Fibroblast of skin of abdomen (primary cell): Measurements from ENCODE around the gene CELF4.
A peak's percentile ranks its signal among the peaks of the same experiment; 100 is the strongest.
"Not testable (repeated sequence)": the region's sequence is repeated elsewhere in the genome, so short reads cannot be mapped to it uniquely, and the experiment has no call there.

Experiments
- DNase-seq: peaks from one replicate; pipeline ENCODE4 v3.0.0-alpha.2; 2013

The CELF4 gene

DNA sequence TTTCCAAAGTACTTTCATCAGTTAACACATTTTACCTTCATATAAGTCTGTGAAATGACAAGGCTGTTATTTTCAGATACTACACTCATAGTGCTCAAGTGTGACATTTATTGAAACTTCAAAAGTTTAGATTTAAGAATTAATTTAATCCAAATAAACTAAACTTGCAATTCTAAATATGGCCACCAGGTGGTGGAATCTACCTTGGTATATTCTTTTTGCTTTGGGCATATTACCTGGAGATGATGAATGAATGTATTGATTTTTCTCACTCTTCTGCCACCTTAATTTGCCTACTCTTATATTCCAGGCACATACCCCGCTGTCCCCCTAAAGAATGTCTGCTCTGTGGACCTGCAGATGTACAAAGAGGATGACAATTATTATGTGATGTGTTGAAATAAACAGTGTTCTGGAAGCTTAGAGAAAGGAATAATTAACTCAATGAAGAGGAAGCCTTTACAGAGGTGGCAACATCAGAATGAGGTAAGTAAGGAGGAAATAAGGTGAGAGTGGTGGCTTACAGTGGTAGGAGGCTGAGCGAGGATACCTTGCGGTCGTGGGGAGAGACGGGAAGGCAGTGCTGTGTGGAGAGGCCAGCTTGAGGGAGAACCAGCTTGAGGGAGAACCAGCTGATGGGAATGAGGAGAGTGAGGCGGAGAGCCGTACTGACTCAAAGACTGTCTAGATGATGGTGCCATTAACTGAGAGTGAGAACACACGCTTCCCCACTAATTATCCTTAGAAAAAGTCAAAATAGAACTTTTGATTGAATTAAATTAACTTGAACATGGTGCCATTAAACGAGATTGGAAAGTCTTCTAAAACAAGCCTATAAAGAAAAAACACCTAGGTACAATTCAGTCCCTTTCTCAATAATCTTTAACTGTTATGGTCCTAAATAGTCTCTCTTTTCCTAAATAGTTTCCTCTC lies 179.5 kb downstream of the CELF4 start:
- peak; percentile 16 for DNase-seq

DNA sequence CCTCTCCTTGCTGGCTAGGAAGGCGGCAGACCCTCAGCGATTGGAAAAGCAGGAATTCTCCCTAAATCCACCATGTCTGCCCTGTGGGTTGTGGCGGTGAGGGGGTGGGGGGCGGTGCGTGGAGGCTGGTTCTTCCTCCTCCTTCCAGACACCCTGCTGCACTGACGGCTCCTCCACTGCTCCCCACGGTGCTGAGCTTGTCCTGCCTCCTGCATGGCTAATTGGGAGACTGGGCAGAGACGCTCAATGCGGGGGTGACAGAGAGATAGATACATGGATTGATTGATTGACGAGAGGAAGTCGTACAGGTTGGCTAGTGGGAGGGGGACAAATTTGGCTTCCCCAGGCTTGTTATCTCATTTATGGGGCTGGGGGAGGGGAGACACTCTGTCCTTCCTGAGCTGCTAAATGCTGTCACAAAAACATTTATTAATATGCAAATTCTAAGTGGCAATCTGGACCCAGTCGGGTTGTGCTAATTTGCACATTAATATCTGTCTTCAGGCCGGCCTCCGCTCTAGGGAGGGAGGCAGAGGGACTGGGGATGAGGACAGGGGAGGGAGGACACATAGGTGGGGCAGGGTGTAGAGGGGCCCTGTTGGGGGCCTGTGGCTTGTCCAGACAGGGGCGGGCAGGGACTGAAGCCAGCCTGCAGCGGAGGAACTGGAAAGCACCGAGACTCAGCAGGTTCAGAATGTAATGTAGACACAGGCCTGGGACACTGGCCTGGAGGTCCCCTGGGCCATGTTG lies 181.6 kb downstream of the CELF4 start:
- no peak for DNase-seq

DNA sequence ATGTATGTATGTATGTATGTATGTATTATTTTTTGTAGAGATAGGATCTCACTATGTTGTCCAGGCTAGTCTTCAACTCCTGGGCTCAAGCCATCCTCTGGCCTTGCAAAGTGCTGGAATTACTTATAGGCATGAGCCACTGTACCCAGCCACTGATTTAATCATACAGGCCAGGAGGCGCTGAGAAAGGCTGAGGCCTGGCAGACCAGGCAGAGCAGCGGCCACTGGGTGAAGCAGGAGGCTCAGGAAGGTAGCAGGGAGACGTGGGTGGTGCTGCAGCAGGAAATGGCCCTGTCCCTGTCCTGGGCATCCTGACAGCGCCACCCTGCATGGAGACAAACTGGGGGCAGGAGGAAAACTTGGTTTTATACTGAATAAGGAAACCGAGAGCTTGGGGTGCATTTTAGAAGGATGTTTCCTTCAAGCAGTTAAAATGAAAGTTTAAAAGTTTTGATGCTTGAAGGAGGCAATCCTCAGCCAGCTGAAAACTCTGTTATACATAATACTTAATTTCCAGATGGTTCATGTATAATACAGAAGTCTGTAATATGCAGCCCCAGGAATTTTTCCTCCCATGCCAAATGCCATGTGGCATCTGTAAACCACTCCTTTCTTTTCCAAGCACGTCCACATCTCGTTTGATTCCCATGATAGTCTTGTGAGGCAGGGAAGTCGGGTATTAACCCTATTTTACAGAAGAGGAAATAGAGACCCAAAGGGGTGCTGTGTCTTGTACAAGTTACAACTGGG lies 182.4 kb downstream of the CELF4 start:
- no peak for DNase-seq

DNA sequence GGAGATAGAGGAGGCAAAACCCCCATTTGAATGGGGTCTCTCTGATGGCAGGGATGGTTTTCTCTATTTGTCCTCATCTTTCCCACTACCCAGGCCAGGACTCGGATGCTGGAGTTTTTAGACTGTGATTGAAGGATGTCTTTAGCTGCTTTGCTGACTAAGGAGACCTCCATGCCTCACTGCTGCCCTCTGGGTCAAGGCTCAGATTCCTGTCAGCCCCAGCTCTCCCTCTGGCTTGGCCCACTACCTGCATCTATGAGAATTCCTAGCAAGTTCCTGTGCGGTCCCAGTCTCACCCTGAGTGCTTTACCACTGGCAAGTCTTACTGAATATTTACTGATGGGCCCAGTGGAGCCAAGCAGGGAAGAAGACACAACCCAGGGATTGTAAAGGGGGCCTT lies 184.0 kb downstream of the CELF4 start:
- no peak for DNase-seq

DNA sequence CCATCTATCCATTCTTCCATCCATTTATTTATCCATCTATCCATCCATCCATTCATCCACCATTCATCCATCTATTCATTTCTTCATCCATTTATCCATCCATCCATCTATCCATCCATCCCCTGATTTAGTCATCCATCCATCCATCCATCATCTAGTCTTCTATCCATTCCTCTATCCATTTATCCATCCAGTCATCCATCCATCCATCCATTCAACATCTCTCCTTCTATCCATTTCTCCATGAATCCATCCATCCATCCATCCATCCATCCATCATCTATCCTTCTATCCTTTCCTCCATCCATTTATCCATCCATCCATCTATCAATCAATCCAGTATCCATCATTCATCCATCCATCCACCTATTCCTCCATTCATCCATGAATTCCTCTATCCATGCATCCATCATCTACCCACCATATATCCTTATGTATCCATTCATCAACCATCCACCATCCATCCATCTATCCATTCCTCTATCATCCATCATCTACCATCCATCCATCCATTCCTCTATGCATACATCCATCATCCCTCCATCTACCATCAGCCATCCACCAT lies 185.0 kb downstream of the CELF4 start:
- no peak for DNase-seq

DNA sequence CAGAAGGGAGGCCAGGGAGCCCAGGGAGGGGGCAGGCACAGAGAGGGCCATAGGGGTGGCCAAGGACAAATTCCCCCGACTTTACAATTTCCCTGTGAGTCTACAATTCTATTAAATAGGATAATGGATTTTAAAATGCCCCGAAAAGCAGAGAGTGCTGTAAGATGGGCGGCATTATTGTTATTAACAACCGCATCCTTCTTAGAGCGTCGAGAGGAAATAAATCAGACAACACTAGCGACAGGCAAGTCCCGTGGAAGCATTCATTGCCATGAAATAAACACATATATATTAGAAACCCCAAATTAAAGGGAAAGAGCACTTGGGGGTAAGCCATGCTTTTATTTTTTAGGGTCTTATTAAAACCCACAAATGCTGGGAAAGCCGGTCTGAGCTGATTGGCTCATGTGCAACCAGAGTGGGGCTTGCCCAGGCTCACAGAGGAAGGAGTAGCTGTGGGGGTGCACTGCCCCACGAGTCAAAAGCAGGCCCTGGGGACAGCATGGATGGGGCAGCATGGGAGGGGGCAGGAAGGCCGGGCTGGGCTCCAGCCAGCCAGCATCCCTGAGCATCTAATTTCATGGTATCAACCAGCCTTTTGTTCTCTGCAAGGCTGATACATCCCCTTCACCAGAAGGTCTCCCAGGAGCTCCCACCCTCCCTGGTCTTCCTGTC lies 187.1 kb downstream of the CELF4 start:
- no peak for DNase-seq

DNA sequence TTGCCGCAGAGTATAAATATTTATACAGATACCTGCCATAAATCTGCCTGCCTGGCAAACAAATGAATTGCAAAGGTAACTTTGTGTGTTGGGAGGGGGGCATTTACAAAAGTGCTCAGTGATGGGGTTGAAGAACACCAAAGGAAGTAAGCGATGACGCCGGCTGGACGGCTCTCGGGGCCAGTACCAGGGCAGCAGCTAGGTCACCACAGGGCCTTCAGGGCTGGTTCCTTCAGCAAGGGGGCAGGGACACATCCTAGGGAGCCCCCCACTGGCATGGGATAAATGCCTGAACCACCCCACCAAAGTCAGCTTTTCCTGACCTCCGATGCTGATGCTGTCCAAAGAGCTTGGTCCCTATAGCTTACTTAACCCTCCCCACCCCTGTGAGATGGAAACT lies 190.4 kb downstream of the CELF4 start:
- DNase-seq, result no peak

DNA sequence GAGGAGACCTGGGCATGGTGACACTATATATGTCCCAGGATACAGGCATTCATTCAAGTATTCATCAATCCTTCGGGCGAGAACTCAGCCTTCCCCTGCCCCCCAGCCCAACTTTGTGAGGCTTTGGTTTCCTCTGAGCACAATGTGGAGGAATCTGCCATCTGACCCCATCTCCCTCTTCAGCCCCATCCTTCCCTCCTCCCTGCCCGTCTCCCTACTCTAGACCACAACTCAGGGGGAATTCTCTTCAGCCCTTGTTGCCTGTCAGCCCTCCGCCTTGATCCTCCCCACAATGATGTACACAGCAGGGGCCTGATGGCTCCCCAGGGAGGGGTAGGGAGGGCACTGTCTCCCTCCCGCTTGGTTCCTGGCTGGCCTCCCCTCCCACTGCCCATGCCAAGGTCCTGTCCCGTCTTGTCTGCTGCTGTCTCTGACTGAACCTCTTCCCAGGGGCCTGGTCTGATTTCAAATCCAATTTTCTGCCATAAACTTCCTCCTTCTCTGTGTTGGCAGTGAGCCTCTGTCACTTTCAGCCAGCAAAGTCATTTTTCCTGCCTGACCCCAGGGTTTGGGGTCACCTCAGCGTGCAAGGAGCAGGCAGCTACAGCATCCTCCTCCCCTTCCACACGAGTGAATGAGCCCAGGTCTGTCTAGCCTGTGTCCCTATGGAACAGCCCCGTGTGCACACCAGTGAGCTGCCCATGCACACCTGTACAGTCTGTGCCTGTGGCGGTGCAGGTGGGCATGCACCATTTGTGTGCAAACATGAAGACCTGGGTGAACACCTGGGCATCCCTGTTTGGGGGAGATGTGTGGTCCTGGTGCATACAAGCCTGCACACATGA lies 197.3 kb downstream of the CELF4 start:
- DNase-seq, result no peak

DNA sequence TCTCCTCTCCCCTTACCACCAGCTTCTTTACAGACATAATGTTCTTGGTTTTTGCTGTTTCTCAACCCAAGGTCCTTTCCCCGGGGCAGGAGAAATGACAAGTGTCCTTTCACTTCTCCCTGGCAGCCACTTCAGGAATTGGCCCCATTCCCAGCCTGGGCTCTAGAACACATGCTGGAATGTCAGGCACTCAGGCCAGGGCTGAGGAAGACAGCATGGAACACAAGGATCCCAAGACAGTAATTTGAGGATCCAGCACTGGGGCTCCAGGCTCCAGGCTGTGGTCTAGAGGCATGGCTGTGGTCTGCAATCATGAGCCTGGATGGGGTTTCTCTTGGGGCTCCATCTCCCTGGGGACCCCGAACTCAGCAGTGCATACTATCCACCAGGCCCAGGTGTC lies 201.4 kb downstream of the CELF4 start:
- no peak for DNase-seq

DNA sequence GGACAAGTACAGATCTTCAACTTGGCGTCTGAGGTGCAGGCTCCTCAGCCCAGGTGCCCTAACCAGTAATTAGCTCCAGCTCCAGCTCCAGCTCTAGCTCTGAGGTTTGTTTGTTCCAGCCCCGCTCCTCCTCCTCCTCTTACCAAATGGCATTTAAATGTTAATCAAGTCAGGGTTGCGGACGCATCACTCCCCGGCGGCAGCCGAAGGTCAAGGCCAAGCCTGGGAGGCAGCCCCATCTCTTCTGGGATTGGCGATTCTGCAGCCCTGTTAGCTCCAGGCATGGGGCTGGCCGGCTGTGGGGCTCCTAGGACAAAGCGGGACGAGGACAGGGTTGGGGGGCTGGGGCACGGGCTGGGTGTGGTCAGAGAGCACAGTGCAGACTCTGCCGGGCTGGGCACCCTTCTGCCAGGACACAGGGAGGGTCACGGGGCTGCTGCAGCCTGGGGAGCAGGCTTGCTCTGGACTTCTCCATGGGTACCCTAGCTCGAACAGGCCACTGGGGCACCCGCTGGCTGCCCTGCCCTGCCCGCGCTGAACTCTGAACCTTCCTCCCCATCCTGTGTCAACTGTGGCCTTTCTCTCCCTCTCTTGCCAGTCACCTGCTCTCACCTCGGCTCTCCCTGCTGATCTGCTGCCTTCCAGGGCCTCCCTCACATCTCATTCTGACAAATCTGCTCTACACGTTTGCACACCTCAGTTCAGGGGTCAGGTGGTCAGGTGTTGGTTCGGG lies 203.3 kb downstream of the CELF4 start:
- no peak for DNase-seq

DNA sequence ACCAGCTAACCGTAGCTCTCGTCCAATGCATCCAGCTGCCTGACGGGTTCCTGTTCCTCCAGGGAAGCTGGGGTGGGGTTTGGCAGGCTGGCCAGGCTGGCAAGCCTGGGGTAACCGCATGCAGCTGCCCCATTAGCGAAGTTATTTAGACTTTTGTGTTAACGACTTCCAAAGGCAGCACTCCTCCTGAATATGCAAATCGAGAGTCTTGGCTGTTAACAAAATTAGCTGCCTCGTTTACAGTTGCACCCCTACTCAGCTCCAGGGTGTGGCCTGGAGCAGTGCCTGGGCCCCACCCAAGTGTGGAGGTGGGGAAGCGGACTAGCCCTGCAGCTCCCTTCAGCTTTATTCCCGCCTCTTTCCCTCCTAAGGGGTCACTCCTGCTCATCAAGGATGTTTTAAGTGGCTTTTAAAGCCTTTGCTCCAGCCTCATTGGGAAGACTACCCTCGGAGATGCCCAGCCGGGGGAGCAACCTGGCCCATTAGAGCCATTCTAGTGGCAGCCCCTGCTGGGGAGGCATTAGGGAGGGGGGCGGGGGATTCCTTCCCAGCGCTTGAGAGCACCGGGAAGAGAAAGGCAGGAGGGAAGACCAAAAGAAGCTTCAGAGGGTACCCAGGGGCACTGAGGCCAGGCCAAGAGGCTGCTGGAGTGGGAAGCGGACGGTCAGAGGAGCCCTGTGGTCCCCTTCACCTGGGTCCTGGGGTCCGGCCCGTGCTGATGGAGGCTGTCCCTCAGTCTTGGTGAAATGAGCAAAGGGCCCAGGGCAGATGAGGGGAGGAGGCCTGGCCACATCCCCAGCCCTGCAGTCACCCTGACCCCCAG lies 204.1 kb downstream of the CELF4 start:
- DNase-seq, result no peak

DNA sequence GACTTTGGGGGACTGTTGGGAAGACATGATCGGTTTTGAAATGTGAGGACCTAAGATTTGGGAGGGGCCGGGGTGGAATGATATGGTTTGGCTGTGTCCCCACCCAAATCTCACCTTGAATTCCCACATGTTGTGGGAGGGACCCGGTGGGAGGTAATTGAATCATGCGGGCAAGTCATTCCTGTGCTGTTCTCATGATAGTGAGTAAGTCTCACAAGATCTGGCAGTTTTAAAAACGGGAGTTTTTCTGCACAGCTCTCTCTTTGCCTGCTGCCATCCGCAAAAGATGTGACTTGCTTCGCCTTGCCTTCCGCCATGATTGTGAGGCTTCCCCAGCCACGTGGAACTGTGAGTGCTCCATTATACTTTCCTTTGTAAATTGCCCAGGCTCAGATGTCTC lies 207.5 kb downstream of the CELF4 start:
- not testable (repeated sequence) for DNase-seq

DNA sequence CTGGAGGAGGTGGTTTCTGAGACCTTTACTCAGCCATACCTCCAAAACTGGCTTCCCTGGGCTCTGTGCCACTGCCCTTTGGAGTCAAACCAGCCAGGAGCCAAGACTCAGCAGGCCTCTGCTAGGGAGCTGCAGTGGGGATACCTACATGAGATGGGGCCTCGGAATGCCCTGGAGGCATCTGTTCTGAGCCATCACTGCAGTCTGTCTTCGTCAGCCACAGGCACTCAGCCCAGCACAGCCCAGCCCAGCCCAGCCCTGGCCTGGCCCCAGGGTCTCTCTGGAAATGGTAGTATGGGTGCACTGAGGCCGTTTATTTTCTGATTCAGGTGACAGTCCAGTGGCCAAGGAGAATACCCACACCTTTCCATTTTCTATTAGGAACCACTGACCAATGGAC lies 209.8 kb downstream of the CELF4 start:
- no peak for DNase-seq

DNA sequence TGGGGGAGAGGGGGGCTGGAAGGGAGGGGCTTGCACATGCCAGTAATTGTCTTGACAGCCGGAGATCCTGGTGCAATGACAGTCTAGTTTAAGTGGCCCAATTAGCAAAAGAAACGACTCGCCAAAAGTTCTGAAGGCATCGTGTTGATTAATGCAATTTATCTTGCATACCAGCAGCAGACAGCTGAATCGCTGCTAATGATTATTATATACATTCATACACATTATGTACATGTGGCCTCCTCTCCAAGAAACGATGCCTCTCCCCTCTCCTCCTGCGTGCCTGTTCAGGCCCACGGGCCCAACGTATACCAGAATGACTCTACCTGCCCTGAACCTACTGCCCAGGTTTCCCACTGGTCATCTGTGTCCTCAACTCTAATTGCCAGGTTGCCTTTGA lies 214.5 kb downstream of the CELF4 start:
- DNase-seq, result no peak

DNA sequence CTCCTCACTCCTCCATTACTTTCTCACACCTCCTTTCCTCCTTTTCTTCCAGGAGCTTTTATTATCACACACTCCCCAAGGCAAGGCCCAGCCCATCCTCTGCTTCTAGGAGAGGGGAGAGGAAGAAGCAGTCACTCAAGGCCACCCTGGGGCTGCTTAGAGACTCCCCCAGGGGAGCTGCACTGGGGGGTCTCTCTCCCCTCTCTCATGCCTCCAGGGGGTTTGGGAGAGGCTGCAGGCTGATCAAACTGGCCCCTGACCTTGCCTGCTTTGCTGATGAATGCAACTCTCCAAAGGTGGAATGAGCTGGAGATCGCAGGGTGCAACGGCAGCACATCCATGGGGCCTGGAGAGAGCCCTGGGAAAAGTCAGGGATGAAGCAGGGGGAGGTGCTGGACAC lies 216.9 kb downstream of the CELF4 start:
- DNase-seq, result no peak

DNA sequence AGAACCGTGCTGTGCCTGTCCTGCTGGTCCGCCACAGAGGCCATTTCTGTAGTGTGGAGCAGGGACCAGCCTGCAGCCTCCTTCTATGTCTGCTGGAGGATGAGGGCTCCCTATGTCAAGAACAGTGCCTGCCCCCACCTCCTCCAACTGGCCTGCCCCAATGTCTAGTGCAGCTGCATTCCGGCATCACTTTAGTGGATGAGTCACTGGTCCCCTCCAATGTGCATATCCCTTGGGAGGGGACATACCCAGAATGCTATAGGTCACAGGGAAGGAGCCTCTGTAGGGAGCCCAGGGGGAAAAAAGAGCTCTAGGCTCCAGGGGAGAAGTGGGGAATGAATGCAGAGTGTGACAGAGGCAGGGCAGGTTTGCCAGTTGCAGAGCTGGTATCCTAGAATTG lies 219.6 kb downstream of the CELF4 start:
- peak; percentile 9 for DNase-seq

DNA sequence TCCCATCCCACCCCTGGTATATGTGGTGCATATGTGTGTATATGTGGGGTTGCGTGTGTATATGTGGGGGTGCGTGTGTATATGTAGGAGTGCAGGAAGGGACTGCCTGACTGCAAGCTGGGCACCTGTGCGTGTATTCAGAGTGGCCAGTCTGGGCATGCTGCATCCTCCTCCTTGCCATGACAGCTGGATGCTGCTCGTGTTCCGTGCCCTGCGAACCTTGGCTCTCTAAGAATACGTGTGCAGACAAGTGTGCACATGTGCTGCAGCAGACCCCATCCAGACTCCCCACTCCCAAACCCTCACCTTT lies 222.1 kb downstream of the CELF4 start:
- DNase-seq, result no peak

DNA sequence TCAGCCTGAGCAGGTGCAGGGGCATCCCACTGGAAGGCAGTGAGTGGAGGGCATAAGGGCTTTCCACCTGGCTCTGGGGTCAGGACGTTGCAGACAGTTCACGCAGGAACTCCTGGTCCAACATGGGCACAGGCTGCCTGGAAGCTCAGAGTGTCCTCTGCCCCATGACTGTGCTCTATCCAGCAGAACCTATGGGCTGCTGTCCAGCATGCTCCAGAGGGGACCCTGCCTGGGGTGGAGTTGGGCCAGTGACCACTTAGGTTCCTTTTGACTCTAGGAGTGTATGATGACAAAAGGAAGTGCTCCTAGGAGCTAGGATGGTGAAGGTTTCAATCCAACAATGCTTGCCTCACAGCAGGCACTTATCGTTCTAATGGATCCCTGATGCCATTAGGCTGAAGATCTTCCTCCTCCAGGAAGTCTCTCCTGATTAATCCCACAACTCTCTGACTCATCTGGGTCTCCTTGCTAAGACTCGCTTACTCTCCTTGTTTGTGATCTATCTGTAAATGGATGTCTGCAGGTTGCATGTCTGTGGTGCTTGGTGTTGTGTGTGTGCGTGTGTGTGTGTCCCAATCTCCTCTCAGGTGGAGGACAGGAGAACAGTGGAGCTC lies 224.0 kb downstream of the CELF4 start:
- DNase-seq, result no peak

DNA sequence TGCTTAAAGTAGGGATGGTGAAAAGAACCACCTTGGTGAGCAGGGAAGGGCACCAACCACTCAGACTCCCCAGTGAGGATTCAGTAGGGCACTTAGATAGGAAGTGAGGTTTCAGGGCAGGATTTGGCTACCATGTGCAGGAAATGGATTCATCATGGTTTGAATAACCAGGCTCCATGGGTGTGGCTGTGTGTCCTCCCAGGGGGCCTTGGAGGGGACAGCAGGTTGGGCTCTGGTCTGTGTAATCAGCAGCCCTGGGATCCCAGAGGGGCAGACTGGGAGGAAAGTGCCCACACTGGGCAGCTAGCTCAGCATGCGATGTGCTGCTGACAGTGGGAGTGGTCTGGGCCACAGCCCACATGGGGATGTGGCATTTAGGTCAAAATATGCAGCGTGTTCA lies 224.6 kb downstream of the CELF4 start:
- no peak for DNase-seq
